ENCODE results near the gene ARHGAP15.

DNA sequence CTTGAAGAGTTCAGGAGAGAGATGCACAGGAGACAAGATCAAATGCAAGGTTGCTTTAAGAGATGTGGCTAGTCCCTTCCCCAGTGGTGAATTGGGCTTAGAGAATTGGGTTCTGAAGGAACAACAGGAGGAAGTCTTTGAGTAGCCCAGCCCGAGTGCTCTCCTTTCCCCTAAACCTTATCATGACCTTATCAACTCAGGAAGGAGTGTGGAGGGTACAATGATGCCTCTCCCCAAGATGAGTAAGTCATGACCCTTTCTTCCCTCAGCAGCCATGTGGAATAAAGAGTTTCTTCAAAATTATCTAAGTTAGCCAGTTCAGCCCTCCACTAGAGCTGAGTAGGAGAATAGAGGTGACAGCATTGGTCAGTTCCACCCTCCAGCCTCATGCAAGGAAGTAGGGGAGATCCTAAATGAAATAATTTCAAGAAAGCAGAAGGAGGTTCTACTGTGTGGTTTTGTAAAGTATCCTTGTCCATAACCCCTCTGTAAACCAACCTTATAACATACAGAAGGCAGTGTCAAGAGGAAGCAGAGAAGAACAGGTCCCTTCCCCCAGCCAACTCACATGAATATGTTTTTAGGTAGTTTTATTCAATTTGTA is 88.4 kb downstream of the ARHGAP15 start:
- TF ChIP-seq, protein P1, sequence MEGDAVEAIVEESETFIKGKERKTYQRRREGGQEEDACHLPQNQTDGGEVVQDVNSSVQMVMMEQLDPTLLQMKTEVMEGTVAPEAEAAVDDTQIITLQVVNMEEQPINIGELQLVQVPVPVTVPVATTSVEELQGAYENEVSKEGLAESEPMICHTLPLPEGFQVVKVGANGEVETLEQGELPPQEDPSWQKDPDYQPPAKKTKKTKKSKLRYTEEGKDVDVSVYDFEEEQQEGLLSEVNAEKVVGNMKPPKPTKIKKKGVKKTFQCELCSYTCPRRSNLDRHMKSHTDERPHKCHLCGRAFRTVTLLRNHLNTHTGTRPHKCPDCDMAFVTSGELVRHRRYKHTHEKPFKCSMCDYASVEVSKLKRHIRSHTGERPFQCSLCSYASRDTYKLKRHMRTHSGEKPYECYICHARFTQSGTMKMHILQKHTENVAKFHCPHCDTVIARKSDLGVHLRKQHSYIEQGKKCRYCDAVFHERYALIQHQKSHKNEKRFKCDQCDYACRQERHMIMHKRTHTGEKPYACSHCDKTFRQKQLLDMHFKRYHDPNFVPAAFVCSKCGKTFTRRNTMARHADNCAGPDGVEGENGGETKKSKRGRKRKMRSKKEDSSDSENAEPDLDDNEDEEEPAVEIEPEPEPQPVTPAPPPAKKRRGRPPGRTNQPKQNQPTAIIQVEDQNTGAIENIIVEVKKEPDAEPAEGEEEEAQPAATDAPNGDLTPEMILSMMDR (IDR thresholded peaks at IDR 0.05; ENCODE audit: insufficient read depth, low read length): no peak
- no peak for TF ChIP-seq POLR2AphosphoS5 (IDR thresholded peaks at IDR 0.05; ENCODE audit: low read depth)

Data from HL-60 (cell line).